Measurements from ENCODE around the gene FAU. TPM values are rescaled to one million over a fixed set of nuclear protein-coding genes. Genes with fewer than 3 reads are reported as not detected.

The FAU gene
- total and polyA plus RNA-seq, 9 of the 15 experiments (the other 6 are each of a cell fraction or from before 2014, with no cell fraction given): 433 to 1,827 (median 942) TPM

GRCh38 chr11:65169164-65169641, 47.3 kb upstream of the FAU start (continued):
- TF ChIP-seq OTX1 (CRISPR knock-in tag; IDR thresholded peaks at IDR 0.05): no peak
- TF ChIP-seq SLC30A9 (CRISPR knock-in tag; IDR thresholded peaks at IDR 0.05): no peak
- no peak for TF ChIP-seq ZNF143 (CRISPR knock-in tag; IDR thresholded peaks at IDR 0.05)
- no peak for TF ChIP-seq E2F6 (IDR thresholded peaks at IDR 0.05; ENCODE audit: borderline replicate concordance in 1 of 2, extremely low read depth in 1 of 2, insufficient read depth in 1 of 2, insufficient read length in 1 of 2, low read depth in 1 of 2, low read length in 1 of 2, poor library complexity in 1 of 2, severe bottlenecking in 1 of 2)
- TF ChIP-seq ZBTB34 (CRISPR knock-in tag; IDR thresholded peaks at IDR 0.05): no peak
- no peak for TF ChIP-seq TCF15 (CRISPR knock-in tag; IDR thresholded peaks at IDR 0.05)
- no peak for TF ChIP-seq ZBTB49 (CRISPR knock-in tag; IDR thresholded peaks at IDR 0.05; ENCODE audit: borderline replicate concordance)
